ENCODE measurements around the gene RPRML.
"Not testable (repeated sequence)": the region's sequence is repeated elsewhere in the genome, so short reads cannot be mapped to it uniquely, and the experiment has no call there.

The RPRML gene

DNA sequence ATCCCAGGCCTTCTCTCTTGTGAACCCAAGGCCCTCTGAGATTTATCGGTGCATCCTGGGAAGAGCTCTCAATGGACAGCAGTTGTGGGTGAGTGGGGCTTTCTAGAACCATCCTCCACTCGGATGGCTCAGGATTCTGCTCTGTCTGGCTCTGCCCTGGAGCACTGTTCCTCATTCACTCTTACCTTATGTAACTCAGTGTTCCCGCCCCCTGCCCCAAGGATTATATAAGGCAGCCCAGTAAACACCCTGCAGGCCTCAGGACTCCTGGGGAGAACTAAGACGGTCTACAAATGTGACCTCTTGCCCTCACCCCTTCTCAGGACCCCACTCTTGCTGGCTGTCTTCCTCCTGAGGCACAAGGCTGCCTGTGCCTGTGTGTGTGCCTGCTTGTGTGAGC, 3.8 kb downstream of the RPRML start:
- no peak for DNase-seq

DNA sequence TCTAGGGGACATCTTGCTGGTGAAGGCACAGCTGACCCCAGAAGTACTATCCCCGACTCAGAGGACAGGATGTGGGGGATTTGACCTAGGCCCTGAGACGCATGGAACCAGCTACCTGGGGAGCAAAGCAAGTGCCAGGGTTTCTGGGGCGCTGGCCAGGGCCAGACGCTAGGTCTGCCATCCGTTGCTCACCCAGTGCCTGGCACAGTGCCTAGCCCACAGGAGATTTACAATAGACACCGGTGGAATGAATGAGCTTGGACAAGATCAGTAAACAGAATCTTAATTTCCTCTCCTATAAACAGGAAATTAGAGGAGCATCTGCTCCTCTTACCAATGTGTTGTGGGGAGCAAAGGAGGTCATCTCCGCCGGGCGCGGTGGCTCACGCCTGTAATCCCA, 5.0 kb downstream of the RPRML start:
- no peak for DNase-seq

DNA sequence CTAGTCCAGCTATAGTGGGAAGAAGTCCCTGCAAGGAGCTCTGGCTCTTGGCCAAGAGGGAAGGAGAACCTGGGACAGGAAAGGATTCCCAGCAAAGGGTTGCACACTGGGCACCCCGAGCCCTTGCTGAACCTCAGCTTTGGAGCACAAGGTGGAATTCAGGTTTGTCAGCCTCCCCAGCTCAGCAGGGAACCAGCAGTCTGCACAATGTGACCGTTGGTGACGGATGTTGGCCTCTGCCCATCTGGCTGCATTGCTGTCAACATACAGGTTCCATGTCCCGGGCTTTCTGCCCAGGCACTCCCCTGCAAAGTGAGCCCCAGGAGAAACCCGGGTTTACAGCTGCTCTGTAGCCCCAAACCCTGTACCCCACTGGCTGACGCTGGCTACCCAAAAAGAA, 6.7 kb downstream of the RPRML start:
- DNase-seq = no peak

DNA sequence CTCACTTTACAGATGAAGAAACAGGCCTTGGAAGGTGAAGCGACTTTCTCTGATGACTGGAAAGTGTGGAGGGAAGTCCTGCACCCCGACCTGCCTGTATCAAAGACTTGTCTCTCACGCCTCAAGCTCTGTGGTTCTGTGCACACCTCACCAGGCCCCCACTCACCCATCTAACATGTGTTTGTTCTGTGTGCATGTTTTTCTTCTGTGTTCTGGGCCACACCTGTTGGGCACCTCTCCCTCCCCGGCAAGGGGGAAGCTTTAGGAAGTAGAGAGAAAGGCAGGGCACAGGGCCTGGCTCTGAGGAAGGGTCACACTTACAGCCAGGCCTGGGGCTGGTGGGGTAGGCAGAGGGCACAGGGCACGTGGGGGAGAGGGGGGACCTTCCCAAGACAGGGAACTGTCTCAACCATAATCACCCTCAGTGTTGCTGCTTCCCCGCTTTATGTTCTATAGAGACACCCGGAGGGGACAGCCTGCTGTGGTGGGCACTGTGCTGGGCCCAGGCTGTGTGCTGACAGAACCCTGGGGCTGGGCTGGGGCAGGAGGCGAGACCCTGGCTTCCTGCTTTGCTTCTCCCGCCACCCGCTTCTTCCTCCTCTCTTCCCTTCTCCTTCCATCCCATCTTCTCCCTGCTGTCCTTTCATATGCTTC, 7.3 kb downstream of the RPRML start:
- no peak for DNase-seq

DNA sequence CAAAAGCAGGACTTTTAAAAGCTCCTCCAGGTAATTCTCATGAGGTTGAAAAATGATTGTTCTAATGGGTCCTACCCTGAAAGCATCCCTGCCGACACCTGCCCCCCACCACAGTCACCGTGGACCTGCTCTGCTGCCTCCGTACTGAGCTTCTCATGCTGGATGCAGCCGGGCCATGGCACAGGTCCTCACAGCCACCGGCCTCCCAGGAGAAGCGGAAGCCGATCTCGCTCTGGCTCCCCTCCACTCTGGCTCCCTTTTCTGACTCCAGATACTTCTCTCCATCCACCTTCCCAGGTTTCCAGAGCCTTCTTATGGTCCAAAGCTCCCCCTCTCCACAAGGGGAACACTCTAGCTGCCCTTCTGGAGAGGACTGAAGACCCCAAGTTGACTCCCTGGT, 10.2 kb downstream of the RPRML start:
- no peak for DNase-seq

DNA sequence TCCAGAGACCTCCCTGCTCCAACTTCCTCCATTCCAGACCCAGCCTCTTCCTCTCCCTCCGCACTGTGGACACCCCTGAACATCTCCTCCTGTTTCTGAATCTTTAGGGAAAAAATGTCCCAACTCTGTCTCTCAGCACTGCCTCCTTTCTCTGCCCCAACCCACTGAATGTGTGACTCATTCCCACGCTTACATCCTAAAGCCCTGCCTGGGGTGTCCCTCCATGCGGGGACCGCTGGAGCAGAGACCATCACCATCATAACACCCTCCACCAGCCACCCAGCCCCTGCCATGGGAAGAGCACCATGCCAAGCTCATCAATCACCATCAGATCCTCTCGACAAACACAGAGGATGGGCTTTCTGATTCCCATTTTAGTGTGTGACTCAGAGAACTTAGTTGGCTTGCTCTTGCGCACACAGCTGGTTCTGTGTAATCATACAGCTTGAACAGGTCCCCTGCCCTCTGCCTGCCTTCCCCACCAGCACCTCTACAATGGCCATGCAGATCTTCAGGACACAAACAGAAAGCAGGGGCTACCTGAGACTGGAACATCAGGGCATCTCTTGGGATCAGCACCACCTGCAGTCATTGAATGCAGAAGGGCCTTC, 10.7 kb downstream of the RPRML start:
- DNase-seq = no peak

DNA sequence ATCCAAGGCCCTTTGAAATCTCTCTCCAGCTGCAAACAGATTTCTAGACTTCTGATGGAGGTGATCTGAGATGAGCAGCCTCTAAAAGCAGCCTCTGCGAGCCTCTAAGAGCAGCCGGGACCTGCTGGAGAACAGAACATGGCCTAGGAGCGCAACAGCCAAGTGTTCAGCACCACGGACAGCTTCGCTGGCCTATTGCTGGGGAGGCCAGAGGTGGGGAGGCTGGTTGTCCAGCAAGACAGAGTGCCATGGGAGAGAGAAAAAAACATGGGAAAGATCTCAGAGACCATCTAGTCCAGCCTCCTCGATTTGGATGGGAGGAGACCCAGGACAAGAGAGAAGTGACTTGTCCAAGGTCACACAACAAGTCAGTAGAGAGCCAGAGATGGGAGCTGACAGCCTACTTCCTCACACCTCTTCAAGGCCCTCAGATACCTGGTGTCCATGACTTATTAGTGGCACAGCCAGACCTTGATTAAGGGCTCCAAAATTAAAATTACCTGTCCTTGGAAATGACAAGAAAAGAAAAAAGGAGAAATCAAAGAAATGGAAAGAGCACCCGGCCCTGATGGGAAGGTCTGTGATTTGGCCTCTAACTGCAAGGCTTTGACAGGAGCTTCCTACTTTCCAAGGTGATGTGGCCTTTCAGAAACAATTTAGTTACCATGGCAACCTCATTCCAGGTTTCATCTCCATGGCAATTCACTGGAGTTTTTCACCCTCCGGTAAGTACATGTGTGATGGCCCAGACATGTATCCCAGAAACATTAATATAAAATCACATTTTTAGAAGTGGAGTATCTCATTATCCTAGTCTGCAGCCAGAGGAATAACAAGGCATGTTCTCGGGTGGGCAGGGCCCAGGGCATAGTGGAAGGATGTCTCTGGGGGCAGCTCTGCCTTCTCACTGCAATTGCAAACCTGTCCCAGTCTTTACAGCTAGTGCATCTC, 14.5 kb downstream of the RPRML start:
- no peak for DNase-seq

DNA sequence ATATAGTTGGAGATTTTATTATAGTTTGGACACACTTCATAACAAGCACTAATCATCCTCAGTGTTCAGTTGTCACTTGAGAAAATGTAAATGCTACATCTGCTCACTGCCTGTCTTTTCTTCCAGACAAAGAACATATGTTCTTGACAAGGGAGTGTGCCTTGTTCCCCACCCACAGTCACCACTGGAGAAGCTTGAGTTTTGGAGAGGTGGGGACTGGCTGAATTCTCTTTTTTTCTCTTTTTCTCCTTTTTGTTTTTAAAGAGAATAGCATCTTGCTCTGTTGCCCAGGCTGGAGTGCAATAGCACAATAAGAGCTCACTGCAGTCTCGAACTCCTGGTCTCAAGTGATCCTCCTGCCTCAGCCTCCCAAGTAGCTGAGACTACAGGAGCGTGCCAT, 15.5 kb downstream of the RPRML start:
- no peak for DNase-seq

DNA sequence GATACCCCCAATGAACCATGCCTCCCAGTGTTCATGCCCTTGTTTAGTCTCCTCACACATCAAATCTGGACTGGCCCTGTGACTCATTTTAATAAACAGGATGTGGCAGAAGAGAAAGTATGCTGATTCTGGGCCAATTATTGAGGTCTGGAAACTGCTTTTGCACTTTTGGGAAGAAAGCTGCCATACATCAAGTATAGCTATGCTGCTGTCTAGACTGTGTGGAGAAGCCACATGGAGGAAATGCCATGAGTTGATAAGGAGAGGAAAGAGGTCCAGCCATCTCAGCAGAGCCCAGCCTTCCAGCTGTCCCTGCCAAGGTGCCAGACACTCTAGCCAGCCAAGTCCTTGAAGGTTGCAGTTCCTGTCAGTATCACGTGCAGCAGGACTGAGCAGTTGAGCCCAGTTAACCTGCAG, 16.7 kb downstream of the RPRML start:
- DNase-seq = no peak

DNA sequence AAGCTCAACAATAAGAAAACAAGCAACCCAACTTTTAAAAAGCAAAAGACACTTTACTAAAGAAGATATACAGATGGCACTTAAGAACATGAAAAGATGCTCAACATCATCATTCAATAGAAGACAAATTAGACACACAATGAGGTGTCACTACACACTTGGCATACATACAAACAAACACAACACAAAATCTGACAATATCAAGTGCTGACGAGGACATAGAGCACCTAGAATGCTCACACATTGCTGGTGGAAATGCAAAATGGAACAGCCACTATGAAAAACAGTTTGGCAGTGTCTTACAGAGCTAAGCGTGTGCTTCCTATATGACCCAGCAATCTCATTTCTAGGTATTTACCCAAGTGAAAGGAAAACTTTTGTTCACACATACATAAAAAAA, 18.9 kb downstream of the RPRML start:
- DNase-seq = no peak

DNA sequence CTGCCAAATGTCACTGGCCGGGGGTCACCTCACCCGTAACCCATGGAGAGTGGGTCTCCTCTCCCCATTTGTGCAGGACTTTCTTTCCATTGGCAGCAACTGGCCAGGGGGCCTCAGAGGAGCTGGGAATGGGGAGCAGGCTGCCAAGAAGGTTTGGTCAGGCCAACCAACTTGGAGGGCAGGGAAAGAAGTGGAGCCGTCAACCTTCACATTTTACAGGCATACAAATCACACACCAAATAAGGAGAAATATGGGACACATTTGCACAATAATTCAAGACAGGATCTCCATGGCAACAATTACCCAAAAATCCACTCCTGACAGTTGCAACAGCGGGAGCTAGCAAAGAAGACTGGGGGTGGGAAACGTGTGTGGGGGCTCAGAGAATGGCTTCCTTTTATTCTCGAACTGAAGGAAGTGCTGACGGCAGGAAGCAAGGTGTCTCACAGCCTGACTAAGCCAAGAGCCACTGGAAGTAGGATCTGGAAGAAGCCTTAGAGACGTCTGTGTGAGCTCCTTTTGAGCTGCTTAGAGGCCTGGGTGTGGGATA, 20.9 kb downstream of the RPRML start:
- no peak for DNase-seq

DNA sequence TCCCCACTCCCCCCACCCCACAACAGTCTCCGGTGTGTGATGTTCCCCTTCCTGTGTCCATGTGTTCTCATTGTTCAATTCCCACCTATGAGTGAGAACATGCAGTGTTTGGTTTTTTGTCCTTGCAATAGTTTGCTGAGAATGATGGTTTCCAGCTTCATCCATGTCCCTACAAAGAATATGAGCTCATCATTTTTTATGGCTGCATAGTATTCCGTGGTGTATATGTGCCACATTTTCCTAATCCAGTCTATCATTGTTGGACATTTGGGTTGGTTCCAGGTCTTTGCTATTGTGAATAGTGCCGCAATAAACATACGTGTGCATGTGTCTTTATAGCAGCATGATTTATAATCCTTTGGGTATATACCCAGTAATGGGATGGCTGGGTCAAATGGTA, 25.9 kb downstream of the RPRML start:
- not testable (repeated sequence) for DNase-seq

DNA sequence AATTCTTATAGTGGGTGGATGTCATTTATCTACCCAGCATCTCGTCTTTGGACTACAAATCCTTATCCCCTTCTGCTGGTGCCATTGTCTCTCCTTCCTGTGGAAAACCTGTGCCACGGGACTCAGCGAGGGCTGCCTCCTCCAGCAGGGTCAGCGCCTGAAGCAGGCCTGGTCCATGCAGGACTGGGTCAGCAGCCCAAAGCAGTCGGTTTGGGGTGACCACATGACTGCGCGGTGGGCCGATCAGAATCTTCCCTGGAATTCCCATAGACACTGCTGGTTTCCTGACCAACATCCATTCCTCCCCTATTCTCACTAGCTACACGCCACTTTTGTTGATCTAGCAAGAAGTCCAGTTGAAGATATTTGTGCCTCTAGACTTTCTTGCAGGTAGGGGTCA, 26.9 kb downstream of the RPRML start:
- DNase-seq = no peak

DNA sequence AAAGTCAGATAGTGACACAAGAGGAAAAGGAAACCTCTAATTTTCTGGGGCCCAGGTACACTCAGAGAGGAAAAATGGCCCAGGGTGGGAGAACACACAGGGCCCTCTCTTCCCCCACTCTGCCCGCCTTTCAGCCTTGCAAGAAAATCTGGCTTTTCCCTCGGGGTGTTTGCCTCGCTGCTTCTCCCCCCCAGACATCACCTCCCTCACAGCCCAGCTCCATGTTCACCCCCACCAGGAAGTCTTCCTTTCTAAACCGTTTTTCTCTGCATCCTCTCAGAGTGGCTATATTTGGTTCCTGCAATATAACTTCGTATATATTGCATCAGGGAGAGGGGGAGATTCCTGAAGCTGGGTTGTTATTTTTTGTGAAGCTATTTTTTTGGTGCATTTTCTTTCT, 27.3 kb downstream of the RPRML start:
- DNase-seq = no peak

DNA sequence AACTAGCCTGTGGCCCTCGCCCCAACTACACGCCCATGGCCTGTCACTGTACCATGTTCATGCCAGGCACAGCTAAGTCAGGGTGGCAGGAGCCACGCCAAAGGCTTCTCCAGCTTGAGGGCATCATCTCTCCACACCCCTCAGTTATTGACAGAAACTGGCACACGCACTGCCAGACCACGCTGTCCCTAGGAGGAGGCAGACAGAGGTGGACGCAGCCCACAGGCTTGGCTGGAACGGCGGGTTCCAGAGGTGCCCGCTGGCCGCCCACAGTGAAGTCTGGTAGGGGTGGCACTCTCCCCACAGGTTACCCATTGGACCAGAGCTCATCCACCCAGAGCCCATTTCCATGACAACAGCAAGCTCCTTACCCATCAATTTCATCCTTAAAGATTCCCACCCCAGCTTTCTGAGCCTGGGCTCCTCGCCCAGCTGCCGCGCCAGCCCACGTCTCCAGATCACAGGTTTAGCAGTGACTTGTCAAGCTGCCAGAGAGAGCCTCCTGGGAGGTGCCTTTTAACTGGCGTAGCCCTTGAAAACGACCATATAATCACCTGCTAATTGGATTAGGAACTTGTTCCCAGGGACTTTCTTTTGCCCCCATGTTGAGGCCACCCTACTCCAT, 27.9 kb downstream of the RPRML start:
- peak; percentile 9 for DNase-seq

DNA sequence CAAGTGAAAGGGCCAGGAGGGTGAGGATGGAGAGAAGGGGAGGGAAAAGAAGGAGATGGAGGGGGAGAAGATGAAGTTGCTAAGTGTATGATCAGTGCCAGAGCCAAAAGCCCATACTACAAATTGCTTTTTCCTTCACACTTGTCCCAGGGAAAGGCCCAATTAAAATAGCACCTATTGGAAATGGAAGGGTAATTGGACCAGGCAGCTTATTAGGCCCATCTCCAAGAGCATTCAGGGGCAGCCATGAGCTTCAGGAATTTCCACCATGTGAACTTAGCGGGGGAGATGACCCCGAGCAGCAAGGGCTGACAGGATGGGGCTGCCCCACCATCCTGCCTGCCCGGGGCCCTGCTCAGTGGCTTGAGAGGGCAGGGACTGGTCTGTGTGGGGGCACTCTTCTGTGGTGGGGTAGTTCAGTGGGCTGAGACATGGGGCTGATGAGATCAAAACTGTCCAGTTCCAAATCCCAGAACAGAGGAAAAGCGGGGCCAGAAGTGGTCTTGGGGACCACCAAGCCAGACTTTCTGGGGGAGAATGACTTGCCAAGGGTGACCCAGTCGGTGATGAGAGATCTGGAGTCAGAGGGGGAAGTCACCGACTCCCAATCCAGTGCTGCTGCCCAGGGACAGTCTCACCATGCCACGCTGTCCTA, 28.6 kb downstream of the RPRML start:
- no peak for DNase-seq

DNA sequence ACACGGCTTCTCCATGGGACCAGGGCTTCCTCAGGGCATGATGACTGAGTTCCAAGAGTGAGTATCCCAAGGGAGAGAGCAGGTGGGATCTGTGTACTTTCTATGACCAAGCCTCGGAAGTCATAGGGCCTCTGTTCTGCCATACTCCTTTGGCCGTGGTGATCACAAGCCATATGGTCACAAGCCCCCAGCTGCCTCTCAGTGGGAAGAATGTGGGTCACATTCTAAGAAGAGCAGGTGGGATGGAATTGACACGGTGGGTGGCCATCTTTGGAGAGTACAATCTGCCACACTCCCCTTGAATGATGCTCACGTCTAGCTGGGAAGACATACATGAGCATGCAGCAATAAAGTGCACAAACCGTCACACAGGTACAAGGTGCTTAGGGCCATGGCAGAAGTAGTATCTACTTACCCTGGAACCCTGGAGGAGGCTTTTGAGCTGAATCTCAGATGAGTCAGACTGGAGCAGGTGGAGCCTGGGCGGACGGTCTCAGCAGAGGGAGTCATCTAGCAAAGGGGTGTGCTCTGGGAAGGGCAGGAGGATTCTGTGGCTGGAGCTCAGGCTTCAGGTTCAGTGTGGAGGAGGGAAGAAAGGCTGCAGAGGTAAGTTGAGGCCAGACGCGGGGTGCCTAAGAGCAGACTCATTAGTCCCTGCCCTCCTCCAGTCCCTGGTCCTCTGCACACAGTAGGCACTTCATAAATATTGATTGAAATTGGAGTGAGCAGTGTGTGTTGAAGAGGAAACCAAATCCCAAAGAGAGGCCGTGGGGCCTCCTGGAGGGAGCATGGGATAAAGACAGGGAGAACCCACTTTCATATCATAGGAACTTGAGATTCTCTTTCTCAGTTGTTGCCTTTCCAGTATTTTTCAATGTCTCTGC, 29.5 kb downstream of the RPRML start:
- no peak for DNase-seq

DNA sequence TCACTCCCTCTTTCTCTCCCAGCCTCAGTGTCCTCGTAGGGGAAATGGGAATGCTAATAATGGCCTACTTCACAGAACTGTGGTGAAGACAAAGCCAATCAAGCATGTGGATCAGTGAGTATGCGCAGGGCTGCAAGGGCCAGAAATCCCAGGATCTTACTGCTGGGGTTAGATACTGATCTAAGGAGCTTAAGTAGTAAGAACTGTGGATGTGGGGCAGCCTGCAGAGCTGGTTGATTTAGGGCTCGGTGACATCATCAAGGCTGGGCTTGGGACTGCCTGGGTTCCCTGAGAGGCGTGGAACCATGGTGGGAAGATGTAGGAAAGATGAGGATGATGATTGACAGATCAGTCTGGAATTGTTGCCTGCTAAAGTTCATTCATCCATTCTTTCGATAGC, 30.5 kb downstream of the RPRML start:
- no peak for DNase-seq

DNA sequence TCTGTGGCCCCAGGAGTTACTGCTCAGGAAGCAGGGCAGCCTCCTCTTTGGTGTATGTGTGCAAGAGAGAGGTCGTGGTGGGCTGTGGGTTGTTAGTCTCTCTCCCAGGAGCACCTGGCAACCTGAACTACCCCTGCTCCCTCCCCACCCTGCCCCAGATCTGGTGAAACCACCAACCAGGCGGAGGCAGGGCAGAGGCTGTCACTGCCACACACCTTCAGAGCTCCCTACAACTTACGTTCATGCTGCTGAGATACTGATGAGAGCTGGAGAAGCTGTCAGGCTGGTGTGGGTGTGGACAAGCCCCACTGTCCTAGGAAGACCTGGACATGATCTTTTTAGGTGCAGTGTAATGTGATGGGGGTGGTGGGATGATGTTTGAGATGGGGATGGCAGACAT, 31.8 kb downstream of the RPRML start:
- DNase-seq = no peak

DNA sequence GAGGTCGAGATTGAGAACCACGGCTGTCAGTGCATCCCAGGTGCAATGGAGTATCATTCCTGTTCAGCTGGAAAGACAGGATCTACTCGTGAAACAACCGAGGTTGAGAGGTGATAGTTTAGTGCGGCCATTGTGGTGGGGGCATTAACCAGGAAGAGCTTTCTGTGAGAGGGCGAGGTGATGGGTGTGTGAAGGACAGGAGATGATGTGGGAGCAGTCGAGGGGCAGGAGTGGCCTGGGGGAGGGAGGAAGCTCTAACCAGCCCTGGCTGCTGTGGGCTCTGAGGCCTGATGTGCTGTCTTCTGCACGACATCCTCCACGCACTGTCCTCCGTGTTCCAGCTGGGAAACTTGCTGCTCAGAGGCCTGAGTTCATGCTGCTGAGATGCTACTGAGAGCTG, 34.1 kb downstream of the RPRML start:
- DNase-seq = no peak

DNA sequence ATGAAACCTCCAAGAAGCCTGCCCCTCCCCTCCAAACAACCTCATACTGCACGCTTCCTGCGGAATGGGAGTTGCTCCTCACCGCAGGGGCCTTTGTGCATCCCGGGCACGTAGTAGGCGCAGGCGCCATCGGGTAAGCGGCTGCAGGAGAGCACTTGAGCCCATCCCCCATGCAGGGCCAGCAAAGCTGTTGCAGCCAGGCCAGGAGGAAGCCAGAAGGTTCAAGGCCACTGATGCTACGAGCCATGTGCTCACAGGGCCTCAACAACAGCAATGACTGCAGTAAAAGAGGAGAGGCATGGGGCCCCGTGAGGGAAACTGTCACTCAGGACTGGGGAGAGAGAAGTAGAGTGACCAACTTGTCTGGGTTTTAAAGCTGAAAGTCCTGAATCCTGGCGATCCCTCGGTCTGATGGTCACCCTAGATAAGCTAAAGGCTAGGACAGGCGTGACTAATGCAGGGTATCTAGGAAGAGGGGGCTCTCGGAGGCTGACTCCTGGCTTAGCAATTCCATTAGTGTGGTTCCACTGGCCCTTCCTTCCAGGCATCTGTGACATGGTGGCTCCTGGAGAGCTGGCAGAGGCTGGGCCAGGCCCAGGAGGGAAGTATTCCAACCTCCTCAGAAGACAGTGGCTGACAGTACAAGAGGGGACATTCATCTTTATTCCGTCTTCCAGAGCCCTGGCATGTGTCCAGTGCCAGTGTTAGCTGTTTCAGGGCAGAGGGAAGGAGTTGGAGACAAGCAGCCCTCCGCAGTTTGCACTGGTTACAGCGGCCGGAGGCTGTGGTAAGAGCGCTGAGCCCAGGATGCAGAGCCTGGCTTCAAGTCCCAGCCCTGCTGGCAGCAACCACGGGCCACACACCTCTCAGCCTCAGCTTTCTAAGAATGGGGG, 35.3 kb downstream of the RPRML start:
- DNase-seq = peak; percentile 3
